Mononuclear cell (primary cell): ENCODE measurements around the gene SEC22C. TPM values are rescaled to one million over a fixed set of nuclear protein-coding genes. Genes with fewer than 3 reads are reported as not detected.
"Not testable (repeated sequence)": the region's sequence is repeated elsewhere in the genome, so short reads cannot be mapped to it uniquely, and the experiment has no call there.

Experiments
- H3K27me3 ChIP-seq: 2 replicates; pipeline ENCODE4 v1.6.0; 2011; ENCODE audit warnings: low read length, control low read depth; ENCODE audit not compliant: insufficient read depth
- H3K4me1 ChIP-seq: 2 replicates; pipeline ENCODE4 v1.5.1; 2011; ENCODE audit warnings: mild to moderate bottlenecking, low read length, control low read depth; ENCODE audit not compliant: insufficient read depth
- H3K4me3 ChIP-seq: 2 replicates; pipeline ENCODE4 v1.5.1; 2011; ENCODE audit warnings: mild to moderate bottlenecking, low read length, moderate library complexity
- H3K9me3 ChIP-seq: 2 replicates; pipeline ENCODE4 v1.5.1; 2011; ENCODE audit warnings: low read depth, mild to moderate bottlenecking, control low read depth, low read length
- total RNA-seq: library from RNA; depleted of rRNA; stranded (reverse); fragments of >200 nt; gene quantifications from one replicate; pipeline ENCODE4 v1.2.3, GENCODE V29; 2012

The SEC22C gene, protein sequence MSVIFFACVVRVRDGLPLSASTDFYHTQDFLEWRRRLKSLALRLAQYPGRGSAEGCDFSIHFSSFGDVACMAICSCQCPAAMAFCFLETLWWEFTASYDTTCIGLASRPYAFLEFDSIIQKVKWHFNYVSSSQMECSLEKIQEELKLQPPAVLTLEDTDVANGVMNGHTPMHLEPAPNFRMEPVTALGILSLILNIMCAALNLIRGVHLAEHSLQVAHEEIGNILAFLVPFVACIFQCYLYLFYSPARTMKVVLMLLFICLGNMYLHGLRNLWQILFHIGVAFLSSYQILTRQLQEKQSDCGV
- 75.0 TPM for total RNA-seq

DNA sequence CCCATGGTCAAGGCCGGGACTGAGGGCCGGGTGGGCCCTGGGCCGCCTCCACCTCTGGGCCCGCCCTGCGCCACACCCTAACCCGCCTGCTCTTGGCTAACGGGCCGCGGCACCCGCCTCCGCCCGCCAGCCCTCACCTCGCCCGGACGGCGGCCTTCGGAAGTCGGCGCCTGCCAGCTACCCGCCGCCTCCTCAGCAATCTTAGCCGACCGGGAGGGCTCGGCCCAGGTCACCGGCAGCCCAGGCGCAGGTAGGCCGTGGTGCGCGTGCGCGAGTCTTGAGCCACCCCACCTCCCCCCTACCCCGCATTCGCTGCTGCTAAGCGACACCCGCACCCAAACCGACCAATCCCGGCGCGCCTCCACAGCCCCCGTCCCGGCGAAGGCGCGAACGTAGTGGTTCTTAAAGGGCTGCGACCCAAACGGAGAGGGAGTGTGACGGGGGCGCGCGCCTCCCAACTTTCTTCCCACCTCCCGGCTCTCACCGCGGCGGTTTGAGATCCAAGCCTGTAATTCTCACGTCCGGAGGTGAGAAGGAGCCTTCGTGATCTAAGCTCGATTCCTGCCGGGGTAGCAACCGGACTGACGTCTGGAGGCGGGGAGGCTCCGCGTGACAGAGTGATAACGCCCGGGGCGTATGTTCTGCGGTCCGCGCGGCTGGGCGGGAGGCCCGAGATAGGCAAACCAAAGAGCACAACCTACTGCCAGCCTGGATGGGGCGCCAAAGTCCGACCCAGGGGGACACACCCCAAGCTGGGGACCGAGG lies at the start of gene SEC22C:
TSS of gene SEC22C (minus strand) at position 259 of the 765 bp plus-strand sequence. CDS start 12,921 bp downstream, outside the sequence.
- Histone ChIP-seq H3K9me3 (no peaks in the 10 kb centered on the region), H3K27me3 (no peaks in the 10 kb centered on the region), H3K4me3 (peak within 1 kb of the TSS; percentile 56), H3K4me1 (peaks cover 21% of the 10 kb centered on the region)

DNA sequence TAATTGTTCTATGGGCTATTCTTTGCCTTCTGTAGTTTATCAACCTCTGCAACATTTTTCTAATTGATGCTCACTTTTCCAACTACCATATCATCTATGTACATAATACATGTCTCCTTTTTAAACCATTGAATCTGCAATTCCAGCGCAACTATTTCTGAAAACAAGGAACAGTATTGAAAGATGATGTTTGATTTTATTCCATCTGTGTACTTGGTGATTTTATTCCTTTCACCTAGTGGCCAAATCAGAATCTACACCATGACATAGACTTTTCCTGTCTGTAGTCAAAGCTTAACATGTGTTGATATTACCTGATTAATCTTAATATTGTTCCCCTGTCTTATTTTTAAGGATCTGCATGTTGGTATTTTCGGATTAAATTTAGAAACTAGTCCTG lies 31.7 kb upstream of the SEC22C start:
- Histone ChIP-seq H3K4me3 (no peak overlapping the region), H3K9me3 (no peaks in the 10 kb centered on the region), H3K27me3 (no peaks in the 10 kb centered on the region), H3K4me1 (peaks cover 14% of the 10 kb centered on the region)

DNA sequence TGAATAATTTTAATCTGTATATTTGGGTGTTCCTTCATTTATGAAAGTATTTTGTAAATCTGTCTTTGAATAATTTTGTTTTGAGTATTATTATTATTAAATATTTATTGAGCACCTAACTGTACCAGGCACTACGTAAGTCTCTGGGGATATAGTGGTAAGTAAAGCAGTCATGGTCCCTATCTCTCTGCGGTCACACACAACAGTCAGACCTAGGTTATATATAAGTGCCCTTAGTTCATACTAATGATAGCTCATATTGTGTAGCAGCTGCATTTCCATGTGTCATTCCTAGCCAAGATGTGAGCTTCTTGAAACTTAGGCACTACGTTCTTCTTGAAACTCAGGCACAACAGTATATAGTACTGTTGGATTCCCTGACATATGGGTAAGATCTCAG lies 31.2 kb upstream of the SEC22C start:
- no peaks in the 10 kb centered on the region for H3K9me3 ChIP-seq
- H3K4me3 ChIP-seq: no peak overlapping the region
- peaks cover 14% of the 10 kb centered on the region for H3K4me1 ChIP-seq
- no peaks in the 10 kb centered on the region for H3K27me3 ChIP-seq

DNA sequence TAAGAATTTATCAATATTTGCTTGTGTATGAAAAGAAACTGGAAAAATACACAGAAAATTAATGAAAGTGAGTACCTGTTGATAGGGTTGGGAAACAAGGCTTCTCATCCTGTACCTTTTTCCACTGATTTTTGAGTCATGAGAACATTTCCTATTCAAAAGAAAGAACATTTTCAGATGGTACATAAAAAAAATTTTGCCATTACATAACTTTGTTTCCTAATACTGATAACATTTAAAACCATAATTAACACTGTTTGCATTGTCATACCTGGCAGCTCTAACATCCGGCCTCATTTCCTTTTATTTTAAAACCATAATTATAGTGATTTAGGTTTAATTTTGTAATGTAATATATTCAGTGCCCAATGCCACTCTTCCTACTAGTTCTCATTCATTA lies 30.4 kb upstream of the SEC22C start:
- H3K27me3 ChIP-seq: no peaks in the 10 kb centered on the region
- H3K9me3 ChIP-seq: no peaks in the 10 kb centered on the region
- no peak overlapping the region for H3K4me3 ChIP-seq
- H3K4me1 ChIP-seq: peaks cover 14% of the 10 kb centered on the region

DNA sequence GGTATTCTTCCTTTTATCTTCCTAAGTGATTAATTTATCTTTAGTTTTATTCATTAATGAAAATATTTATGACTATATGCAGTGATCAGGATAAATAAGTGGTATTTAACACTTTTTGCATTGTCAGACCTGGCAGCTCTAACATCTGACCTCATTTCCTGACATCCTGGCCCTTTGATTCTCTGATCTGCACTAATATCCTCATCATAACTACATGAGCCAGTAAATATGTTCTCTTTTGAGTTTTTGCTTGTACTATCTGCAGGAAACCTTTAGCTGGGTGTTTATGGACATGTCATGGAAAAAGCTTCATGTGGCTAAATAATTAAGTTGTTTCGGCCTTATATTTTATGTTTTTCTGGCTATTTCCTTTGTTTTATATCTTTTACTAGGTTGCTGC lies 29.2 kb upstream of the SEC22C start:
- no peak overlapping the region for H3K4me3 ChIP-seq
- peaks cover 11% of the 10 kb centered on the region for H3K4me1 ChIP-seq

DNA sequence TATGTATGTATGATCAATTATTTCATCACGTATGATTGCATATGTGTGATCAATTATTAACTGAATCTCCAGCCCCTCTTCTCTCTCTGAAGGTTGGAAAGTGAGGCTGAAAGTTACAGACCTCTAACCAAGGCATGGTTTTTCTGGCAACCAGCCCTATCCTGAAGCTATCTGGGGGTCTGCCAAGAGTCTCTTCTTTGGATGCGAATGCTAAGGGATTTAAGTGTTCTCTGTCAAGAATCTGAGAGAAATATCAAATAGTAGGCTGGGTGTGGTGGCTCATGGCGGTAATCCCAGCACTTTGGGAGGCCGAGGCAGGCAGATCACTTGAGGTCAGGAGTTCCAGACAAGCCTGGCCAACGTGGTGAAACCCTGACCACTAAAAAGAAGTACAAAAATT lies 26.8 kb upstream of the SEC22C start:
- no peaks in the 10 kb centered on the region for H3K9me3 ChIP-seq
- no peak overlapping the region for H3K4me3 ChIP-seq
- peaks cover 15% of the 10 kb centered on the region for H3K4me1 ChIP-seq
- no peaks in the 10 kb centered on the region for H3K27me3 ChIP-seq

More for the DNA sequence above, 29.2 kb upstream of the SEC22C start:
- no peaks in the 10 kb centered on the region for H3K9me3 ChIP-seq
- no peaks in the 10 kb centered on the region for H3K27me3 ChIP-seq

DNA sequence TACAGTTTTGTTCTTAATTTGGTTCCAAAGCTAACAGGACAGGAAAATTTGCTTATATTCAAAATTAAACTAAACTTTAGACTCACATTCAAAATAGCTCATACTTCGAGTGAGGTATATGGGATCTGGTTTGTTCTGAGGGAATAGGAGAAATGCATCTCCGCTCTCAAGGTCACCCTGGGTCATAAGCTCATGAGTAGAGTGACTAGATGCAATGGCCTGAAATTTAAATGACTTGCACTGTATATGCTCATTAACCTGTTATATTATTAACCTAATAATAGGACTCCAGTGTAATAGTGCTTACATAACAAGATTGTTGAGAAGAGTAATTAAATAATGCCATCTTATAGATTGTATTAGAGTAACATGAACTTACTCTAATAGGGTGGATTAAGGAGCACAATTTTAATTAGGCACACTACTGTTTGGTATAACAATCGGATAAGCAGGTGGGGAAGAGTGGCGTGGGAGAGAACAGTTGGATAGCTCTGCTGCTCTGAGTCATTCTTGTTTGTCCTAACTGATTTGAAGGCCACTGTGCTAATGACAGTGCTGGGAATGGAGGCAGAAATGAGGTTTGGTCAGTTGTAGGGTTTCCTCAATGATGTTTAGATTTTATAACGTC lies 23.9 kb upstream of the SEC22C start:
- Histone ChIP-seq H3K27me3 (no peaks in the 10 kb centered on the region), H3K9me3 (no peaks in the 10 kb centered on the region), H3K4me1 (peaks cover 28% of the 10 kb centered on the region), H3K4me3 (no peak overlapping the region)

DNA sequence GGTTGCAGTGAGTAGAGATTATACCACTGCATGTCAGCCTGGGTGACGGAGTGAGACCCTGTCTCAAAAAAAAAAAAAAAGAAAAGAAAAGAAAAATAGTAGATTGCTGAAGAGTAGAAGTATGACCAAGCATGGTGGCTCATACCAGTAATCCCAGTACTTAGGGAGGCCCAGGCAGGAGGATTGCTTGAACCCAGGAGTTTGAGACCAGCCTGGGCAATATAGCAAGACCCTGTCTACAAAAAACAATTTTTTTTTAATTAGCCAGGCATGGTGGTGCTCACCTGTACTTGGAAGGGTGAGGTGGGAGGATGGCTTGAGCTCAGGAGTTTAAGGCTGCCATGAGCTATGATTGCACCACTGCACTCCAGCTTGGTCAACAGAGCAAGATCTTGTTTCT lies 21.2 kb upstream of the SEC22C start:
- H3K4me1 ChIP-seq: peaks cover 35% of the 10 kb centered on the region
- H3K27me3 ChIP-seq: no peaks in the 10 kb centered on the region
- no peaks in the 10 kb centered on the region for H3K9me3 ChIP-seq
- no peak overlapping the region for H3K4me3 ChIP-seq

DNA sequence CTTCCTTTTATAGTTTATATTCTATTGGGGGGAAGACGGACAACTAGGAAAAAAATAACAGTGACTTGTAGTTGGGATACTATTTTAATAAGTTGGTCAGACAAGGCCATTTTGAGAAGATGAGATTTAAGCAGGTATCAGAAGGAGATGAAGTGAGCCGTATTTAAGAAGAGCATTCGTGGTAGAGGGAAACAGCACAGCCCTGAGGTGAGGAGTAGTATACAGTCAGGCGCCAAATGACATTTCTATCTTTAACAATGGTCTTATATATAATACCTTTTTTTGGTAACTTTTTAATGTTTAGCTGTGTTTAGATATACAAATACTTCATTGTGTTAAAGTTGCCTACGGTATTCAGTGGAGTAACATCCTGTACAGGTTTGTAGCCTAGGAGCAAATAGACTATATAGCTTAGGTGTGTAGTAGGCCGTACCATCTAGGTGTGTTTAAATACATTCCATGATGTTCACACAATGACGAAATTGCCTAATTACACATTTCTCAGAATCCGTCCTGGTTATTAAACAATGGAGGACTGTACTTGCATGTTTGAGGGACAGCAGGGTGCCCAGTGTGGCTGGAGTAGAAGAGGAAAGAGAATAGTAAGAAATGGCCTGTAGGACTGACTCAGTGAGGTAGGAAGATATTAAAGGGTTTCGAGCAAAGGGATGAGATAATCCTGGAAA lies 20.3 kb upstream of the SEC22C start:
- Histone ChIP-seq H3K27me3 (no peaks in the 10 kb centered on the region), H3K4me1 (peaks cover 35% of the 10 kb centered on the region), H3K9me3 (no peaks in the 10 kb centered on the region), H3K4me3 (no peak overlapping the region)

DNA sequence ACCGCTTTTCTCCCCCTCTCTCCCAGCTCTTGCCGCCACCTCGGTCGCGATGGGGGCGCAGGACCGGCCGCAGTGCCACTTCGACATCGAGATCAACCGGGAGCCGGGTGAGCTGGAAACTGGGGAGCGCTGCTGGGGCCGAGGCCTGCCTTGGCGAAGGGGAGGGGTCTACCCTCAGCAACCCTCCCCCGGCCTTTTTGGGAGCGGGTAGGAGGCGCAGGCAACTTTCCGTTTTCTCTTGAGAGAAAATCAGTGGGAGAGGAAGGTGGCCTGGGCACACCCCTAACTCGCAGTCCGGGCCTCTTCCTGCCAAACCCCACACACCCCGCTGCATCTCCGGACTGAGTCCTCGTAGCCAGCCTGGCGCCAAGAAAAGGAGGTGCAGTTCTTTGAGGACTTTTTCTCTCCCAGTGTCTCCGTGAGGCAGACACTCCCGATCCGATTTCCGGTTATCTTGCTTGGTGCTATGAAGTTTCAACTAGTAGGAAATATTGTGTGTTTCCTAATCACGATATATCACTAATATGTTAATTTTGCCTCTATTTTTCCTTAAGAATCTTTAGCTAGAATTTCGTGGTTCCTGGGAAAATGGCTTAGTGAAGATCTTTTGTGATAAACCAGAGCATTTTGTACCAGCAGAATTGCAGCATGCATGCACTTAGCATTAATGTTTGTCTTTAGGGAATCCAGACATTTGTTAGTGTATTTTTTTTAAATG lies 19.4 kb upstream of the SEC22C start:
- peak overlapping the region; percentile 76 for H3K4me3 ChIP-seq
- H3K9me3 ChIP-seq: no peaks in the 10 kb centered on the region
- no peaks in the 10 kb centered on the region for H3K27me3 ChIP-seq
- H3K4me1 ChIP-seq: peaks cover 35% of the 10 kb centered on the region

DNA sequence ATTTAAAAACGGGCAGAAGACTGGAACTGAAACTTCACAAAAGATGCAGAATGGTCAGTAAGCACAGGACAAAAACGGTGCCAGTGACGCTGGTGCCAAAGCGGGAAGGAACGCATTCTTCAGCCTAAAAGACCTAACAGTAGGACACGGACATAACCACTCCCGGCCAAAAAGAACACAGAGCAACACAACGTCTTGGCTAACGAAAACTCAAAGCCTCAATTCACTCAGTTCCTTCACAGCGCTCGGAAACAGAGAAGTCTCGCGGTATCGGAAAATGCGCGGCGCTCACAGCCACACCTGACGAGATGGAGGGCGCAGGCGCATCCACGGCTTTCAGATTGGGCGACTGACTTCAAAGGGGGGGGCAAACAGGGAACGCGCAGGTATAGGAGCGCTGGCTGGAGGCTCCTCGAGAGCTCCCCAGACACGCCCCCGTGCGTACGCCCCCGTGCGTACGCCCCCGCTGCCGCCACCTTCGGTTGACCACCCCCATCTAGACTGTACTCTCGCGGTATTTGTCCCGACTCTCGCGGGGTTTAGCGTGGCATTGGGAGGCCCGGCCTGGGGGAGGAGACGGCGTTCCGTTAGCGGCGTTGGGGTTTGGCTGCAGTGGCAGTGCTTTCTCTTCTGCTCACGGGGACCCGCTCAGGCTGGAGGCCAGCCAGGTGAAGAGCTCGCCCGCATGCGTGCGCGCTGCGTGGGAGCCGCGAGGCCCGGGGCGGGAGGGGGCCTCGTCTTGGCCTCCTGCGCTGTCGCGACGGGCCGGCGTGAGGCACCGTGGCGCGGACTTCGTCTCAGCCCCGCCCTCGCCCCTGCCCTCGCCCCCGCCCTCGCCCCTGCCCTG lies 18.6 kb upstream of the SEC22C start, which contains the start of gene NKTR:
TSS of gene NKTR (plus strand) at position 576 of the 847 bp plus-strand sequence. CDS start 321 bp downstream, outside the sequence.
- peaks cover 35% of the 10 kb centered on the region for H3K4me1 ChIP-seq
- H3K4me3 ChIP-seq: peak within 1 kb of the TSS; percentile 76
- no peaks in the 10 kb centered on the region for H3K9me3 ChIP-seq
- no peaks in the 10 kb centered on the region for H3K27me3 ChIP-seq

DNA sequence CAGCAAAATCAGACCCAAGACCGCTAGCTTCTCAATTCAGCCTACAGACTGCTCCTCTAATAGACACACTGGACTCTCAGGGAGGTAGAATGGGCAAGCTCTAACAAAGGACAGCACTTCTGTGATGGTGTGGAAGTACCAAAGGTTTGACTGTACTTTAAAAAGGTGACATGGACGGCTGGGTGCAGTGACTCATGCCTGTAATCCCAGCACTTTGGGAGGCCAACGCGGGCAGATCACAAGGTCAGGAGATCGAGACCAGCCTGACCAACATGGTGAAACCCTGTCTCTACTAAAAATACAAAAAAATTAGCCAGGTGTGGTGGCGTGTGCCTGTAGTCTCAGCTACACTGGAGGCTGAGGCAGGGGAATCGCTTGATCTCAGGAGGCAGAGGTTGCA lies 15.3 kb upstream of the SEC22C start:
- H3K27me3 ChIP-seq, H3K4me3 ChIP-seq, H3K9me3 ChIP-seq: not testable (repeated sequence)
- H3K4me1 ChIP-seq: peaks cover 18% of the 10 kb centered on the region

DNA sequence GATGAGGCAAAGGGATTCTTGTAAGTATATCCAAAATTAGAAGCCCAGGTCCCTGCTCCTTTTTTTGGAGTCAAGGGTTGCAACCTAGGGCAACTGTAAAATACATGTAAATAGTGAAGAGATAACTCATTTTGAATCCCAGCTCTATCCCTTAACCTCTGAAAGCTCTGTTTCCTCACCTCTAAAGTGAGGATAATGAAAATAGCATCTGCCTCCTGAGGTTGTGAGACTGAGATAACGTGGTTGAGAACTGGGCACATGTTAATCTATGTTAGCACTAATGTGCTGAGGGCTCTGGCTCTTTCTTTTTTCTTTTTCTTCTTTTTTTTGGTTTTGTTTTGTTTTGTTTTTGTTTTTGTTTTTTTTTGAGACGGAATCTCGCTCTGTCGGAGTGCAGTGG lies 13.9 kb upstream of the SEC22C start:
- Histone ChIP-seq H3K9me3 (no peaks in the 10 kb centered on the region), H3K4me3 (no peak overlapping the region), H3K27me3 (no peaks in the 10 kb centered on the region), H3K4me1 (peaks cover 16% of the 10 kb centered on the region)

DNA sequence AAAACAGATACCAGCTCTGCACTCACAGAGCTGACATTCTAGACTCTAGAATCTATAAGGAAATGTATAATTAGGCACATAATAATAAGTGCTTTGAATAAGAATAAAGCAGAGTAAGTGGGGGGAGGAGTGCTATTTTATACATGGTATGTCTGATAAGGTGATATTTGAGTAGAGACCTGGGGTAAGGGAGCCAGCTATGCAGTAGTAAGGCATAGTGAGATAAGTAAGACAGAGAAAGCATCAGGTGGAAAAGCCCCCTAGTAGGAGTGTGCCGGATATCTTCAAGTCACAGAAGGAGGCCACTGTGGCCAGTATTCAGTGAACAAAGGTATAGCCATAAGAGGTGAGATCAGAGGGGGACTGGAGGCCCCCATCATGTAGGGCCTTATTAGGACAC lies 11.9 kb upstream of the SEC22C start:
- Histone ChIP-seq H3K27me3 (no peaks in the 10 kb centered on the region), H3K4me1 (peaks cover 16% of the 10 kb centered on the region), H3K9me3 (no peaks in the 10 kb centered on the region), H3K4me3 (no peak overlapping the region)
